Endodermal cell (in vitro differentiated cells): ENCODE measurements around the gene CAVIN2. TPM values are rescaled to one million over a fixed set of nuclear protein-coding genes. Genes with fewer than 3 reads are reported as not detected.

Source experiments
- DNase-seq: peaks from one replicate; pipeline ENCODE4 v3.0.0-alpha.2; 2017
- H3K27ac ChIP-seq: 2 replicates; pipeline ENCODE4 v1.5.1; 2013; ENCODE audit warnings: mild to moderate bottlenecking, low read depth, low read length, moderate library complexity
- H3K27me3 ChIP-seq: 2 replicates; pipeline ENCODE4 v1.6.1; 2013; ENCODE audit warnings: mild to moderate bottlenecking, low read length, moderate library complexity; ENCODE audit not compliant: insufficient read depth, control insufficient read depth, poor library complexity, severe bottlenecking
- H3K36me3 ChIP-seq: 2 replicates; pipeline ENCODE4 v1.7.0; 2013; ENCODE audit warnings: mild to moderate bottlenecking, low read length, moderate library complexity; ENCODE audit not compliant: control insufficient read depth, insufficient read depth
- H3K4me1 ChIP-seq: one replicate; pipeline ENCODE4 v1.7.0; 2013; ENCODE audit warnings: low read length; ENCODE audit not compliant: control insufficient read depth, insufficient read depth
- H3K4me3 ChIP-seq: 2 replicates; pipeline ENCODE4 v1.5.1; 2013; ENCODE audit warnings: mild to moderate bottlenecking, low read length, moderate library complexity
- H3K9ac ChIP-seq: 2 replicates; pipeline ENCODE4 v1.6.1; 2013; ENCODE audit warnings: mild to moderate bottlenecking, low read length, moderate library complexity; ENCODE audit not compliant: poor library complexity, severe bottlenecking; ENCODE audit errors: extremely low read depth
- H3K9me3 ChIP-seq: 2 replicates; pipeline ENCODE4 v1.6.1; 2013; ENCODE audit warnings: mild to moderate bottlenecking, low read length, moderate library complexity; ENCODE audit not compliant: control insufficient read depth
- H3K27ac Mint-ChIP-seq: 2 replicates; pipeline ENCODE4 v1.8.0; 2020; ENCODE audit warnings: mixed read lengths
- H3K27me3 Mint-ChIP-seq: 2 replicates; pipeline ENCODE4 v1.8.0; 2021; ENCODE audit warnings: mild to moderate bottlenecking, mixed read lengths; ENCODE audit not compliant: insufficient read depth
- H3K36me3 Mint-ChIP-seq: 2 replicates; pipeline ENCODE4 v1.8.0; 2020; ENCODE audit warnings: low read depth, mixed read lengths
- H3K4me1 Mint-ChIP-seq: 2 replicates; pipeline ENCODE4 v1.8.0; 2020; ENCODE audit warnings: mixed read lengths
- H3K4me3 Mint-ChIP-seq: 2 replicates; pipeline ENCODE4 v1.8.0; 2020; ENCODE audit warnings: mild to moderate bottlenecking, moderate library complexity, mixed read lengths
- H3K9me3 Mint-ChIP-seq: 2 replicates; pipeline ENCODE4 v1.8.0; 2020; ENCODE audit warnings: mild to moderate bottlenecking, mixed read lengths
- WGBS, 2 experiments: methylation state at CpG; one replicate each; pipeline versions ENCODE4 v1.1.5 to v1.1.7; 2013; ENCODE audit warnings: missing lambda C conversion rate in 2 of 2, mixed read lengths in 1 of 2; ENCODE audit not compliant: insufficient coverage in 1 of 2, insufficient read length in 1 of 2; 5-methylcytosine and 5-hydroxymethylcytosine counted together
- total RNA-seq, 2 donors: library from RNA; stranded (reverse); fragmentation: NEBNext Ultra II Directional in 1 of 2; extraction: Animal tissue kit (Norgen Biotek cat#: 25700) in 1 of 2; gene quantifications; 2 replicates in 1 of 2; 3 replicates in 1 of 2; pipeline ENCODE4 v1.2.1, GENCODE V29; 2021
- TF ChIP-seq, protein P1 (sequence below): fragments of 200-600 bp; sonication (generic); conservative IDR thresholded peaks from 2 replicates; pipeline ENCODE4 v1.5.0; 2021; ENCODE audit warnings: antibody characterized with exemption, mild to moderate bottlenecking

CAVIN2 gene
- total RNA-seq, 2 donors from 2014 or later = not detected

DNA sequence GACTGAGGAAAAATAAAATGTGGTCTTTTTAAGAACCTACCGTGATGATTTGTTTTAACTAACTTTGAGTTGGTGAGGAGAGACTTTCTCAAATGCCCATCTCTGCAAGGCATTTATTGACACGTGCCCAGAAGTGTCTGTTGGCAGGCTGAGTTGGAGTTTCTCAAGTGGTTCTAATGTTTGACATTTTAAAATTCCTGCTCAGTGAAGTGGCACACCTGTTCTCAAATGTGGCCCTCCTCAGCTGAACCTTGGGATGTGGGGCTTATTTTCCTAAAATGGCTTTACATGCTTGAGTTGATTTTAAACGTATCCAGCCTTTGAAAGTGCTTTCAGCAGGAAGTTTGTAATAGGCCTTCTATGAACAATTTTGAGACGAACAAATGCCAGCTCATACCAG is 876 bp upstream of the CAVIN2 start:
- H3K36me3 Mint-ChIP-seq = no peaks in the 10 kb centered on the region

DNA sequence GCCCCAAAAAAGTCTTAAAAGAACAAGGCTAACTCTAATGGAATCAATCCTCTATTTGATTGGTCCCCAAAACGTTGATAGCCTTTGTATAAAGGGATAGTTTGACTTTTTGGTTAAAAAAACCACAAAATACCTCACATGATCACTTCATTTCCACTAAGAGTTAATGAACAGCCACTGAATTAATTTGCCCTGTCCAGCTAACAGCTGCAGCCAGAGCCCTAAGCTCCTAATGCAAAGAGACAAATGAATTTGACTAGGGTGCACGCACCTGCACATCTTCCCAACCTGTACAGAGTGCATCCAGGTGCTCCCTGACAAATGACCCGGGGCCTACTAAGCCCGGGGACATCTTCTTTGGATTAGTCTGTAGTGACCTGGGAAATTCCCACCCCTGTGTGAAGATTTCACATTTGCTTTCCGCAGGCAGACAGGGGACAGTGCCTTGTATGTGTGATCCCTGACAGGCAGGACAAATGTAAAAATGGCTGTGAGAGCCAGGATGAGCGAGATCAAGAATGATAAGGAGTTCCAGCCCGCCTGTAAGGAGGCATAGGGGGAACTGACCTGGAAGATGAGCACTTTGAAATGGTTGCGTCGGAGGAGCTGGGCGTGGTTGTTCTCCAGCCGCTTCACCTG is 893 bp downstream of the CAVIN2 start:
- Mint-ChIP-seq H3K27ac (no peak overlapping the region), H3K4me3 (no peak overlapping the region), H3K36me3 (no peaks in the 10 kb centered on the region), H3K4me1 (peaks cover 10% of the 10 kb centered on the region), H3K9me3 (no peaks in the 10 kb centered on the region), H3K27me3 (no peaks in the 10 kb centered on the region)
- H3K27me3 ChIP-seq = no peaks in the 10 kb centered on the region
- DNase-seq = no peak
- H3K36me3 ChIP-seq = no peaks in the 10 kb centered on the region
- H3K4me3 ChIP-seq = no peak overlapping the region
- TF ChIP-seq, protein P1, sequence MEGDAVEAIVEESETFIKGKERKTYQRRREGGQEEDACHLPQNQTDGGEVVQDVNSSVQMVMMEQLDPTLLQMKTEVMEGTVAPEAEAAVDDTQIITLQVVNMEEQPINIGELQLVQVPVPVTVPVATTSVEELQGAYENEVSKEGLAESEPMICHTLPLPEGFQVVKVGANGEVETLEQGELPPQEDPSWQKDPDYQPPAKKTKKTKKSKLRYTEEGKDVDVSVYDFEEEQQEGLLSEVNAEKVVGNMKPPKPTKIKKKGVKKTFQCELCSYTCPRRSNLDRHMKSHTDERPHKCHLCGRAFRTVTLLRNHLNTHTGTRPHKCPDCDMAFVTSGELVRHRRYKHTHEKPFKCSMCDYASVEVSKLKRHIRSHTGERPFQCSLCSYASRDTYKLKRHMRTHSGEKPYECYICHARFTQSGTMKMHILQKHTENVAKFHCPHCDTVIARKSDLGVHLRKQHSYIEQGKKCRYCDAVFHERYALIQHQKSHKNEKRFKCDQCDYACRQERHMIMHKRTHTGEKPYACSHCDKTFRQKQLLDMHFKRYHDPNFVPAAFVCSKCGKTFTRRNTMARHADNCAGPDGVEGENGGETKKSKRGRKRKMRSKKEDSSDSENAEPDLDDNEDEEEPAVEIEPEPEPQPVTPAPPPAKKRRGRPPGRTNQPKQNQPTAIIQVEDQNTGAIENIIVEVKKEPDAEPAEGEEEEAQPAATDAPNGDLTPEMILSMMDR = no peak
- H3K4me1 ChIP-seq = no peaks in the 10 kb centered on the region
- no peak overlapping the region for H3K9ac ChIP-seq
- WGBS, 2 experiments = 94 to 100% methylated on average over 6 to 11 of the region's 11 CpGs
- H3K9me3 ChIP-seq = no peaks in the 10 kb centered on the region
- no peak overlapping the region for H3K27ac ChIP-seq

More for the DNA sequence above, 876 bp upstream of the CAVIN2 start:
- no peaks in the 10 kb centered on the region for H3K27me3 ChIP-seq
- no peaks in the 10 kb centered on the region for H3K4me1 ChIP-seq
- 88 to 93% methylated on average over 3 to 4 of the region's 4 CpGs for WGBS, 2 experiments
- no peak overlapping the region for H3K4me3 Mint-ChIP-seq
- no peak overlapping the region for H3K27ac Mint-ChIP-seq
- H3K4me1 Mint-ChIP-seq = peaks cover 10% of the 10 kb centered on the region
- DNase-seq = no peak
- TF ChIP-seq, protein P1 = no peak
- H3K9ac ChIP-seq = no peak overlapping the region
- no peak overlapping the region for H3K4me3 ChIP-seq
- no peak overlapping the region for H3K27ac ChIP-seq
- no peaks in the 10 kb centered on the region for H3K36me3 ChIP-seq
- H3K9me3 ChIP-seq = no peaks in the 10 kb centered on the region
- H3K27me3 Mint-ChIP-seq = no peaks in the 10 kb centered on the region
- H3K9me3 Mint-ChIP-seq = no peaks in the 10 kb centered on the region

DNA sequence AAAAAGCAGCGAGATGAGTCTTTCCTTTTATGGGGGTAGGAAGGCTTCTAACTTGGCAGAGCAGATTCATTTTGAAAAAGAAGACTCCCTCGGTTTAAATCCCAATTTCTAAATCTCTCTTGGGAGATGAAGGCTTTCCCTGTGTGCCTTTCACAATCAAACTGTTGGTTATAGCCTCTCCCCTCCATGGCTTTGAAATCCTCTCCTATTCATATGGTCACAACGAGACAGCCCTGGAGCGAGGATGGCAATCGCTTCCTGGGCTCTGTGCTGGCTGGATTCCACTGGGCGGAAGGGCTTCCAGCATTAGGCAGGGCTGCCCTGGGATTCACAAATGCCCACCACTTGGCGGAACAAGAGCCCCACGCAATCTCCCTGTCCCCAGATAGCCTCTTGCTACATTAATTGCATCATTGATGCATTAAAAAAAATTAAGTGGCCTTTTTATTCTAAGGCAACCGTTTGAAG is 1.6 kb downstream of the CAVIN2 start:
- no peak for DNase-seq
- Histone ChIP-seq H3K9ac (no peak overlapping the region), H3K27me3 (no peaks in the 10 kb centered on the region), H3K4me3 (no peak overlapping the region), H3K9me3 (no peaks in the 10 kb centered on the region), H3K4me1 (no peaks in the 10 kb centered on the region), H3K36me3 (no peaks in the 10 kb centered on the region), H3K27ac (no peak overlapping the region)
- H3K9me3 Mint-ChIP-seq = no peaks in the 10 kb centered on the region
- no peak overlapping the region for H3K4me3 Mint-ChIP-seq
- H3K27ac Mint-ChIP-seq = no peak overlapping the region
- peaks cover 10% of the 10 kb centered on the region for H3K4me1 Mint-ChIP-seq
- peaks cover 1% of the 10 kb centered on the region for H3K27me3 Mint-ChIP-seq
- TF ChIP-seq, protein P1 = no peak
- 61 to 66% methylated on average over 5 to 9 of the region's 9 CpGs for WGBS, 2 experiments
- no peaks in the 10 kb centered on the region for H3K36me3 Mint-ChIP-seq
